GM21529 (cell line): ENCODE data around the gene CHAF1B.
"Not testable (repeated sequence)": the region's sequence is repeated elsewhere in the genome, so short reads cannot be mapped to it uniquely, and the experiment has no call there.

Experiments used
- ATAC-seq: cut with Tn5 transposase; IDR thresholded peaks from one replicate; pipeline ENCODE4 v1.9.1; 2021; ENCODE audit not compliant: unreplicated experiment

Gene CHAF1B

GRCh38 chr21:36385233-36386030 is at the start of gene CHAF1B:
TSS of gene CHAF1B (plus strand) at chr21:36385392. CDS start at chr21:36386137, 745 bp downstream.
- peak; percentile 89 for ATAC-seq

DNA sequence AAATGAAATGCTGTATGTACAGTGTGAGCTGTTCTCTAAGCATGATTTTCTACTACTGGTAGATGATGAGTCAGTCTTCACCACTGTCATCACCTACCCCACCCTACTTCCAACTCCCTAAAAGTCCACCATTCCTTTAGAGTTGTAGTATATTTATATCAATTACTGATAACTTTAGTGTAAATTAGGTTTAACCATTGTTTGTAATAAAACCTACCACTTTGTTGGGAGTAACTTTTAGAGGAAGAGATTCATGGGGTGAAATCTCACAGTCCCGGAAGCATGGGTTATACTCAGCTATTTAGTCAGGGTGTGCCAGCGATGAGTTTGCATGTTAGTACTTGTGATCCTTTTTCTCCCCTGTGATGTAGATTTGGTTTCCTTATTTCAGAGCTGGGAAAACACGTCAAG is 48.1 kb upstream of the CHAF1B start:
- no peak for ATAC-seq

DNA sequence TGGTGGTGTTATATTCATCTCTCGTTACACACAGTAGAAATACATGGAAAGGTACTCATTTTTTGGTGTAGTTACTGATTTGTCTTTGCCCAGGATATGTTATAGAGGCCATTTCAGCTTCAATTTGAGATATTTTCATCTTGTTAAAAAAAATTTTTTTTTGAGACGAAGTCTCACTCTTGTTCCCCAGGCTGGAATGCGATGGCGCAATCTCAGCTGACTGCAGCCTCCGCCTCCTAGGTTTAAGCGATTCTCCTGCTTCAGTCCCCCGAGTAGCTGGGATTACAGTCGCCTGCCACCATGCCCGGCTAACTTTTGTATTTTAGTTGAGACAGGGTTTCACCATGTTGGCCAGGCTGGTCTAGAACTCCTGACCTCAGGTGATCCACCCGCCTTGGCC is 46.2 kb upstream of the CHAF1B start:
- no peak for ATAC-seq

- ATAC-seq: not testable (repeated sequence)
Observed at GRCh38 chr21:36342581-36342980, 42.6 kb upstream of the CHAF1B start.

- no peak for ATAC-seq
Observed at GRCh38 chr21:36344931-36345330, 40.3 kb upstream of the CHAF1B start.

GRCh38 chr21:36347278-36347961 is 37.8 kb upstream of the CHAF1B start:
- no peak for ATAC-seq

- ATAC-seq: no peak
Observed at GRCh38 chr21:36347962-36348328, 37.2 kb upstream of the CHAF1B start.

GRCh38 chr21:36349315-36349714 is 35.9 kb upstream of the CHAF1B start:
- no peak for ATAC-seq

DNA sequence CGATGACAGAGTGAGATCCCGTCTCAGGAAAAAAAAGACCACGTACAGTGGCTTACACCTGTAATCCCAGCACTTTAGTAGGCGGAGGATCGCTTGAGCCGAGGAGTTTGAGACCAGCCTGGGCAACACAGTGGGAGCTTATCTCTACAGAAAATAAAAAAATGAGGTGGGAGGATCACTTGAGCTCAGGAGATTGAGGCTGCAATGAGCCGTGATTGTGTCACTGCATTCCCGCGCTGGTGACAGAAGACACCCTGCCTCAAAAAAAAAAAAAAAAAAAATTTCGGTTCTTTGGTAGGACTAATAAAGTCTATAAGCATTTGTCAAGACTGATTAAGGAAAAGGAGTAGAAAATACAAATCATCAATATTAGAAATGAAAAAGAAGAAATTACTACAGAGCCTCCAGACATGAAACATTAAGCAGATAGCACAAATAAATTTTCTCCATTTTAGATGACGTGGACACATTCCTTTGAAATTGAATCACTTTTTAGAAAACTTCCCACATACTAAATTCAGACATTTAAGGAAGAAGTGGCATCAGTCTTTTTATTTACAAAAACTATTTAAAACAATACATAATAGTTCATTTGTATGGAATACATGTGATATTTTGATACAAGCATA is 34.8 kb upstream of the CHAF1B start:
- no peak for ATAC-seq

- ATAC-seq: no peak
Observed at GRCh38 chr21:36354918-36355680, 30.1 kb upstream of the CHAF1B start.

DNA sequence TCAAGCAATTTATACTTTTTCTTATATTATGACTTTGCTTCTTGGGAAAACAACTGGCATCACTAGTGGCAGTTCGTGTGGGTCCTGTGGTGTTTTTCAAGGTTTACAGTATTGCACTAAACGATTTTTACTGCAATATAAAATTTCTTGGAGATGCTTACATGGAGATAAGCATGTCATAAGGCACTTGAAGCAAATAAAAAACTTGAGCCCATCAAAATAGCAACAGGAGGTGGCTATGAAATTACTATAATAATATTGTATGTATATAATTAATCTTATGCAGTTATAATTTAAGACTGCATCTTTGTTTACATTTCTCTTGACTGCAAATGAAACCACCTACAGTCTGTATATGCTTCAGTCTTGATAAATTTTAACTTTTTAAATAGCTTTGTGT is 29.3 kb upstream of the CHAF1B start:
- ATAC-seq: no peak

DNA sequence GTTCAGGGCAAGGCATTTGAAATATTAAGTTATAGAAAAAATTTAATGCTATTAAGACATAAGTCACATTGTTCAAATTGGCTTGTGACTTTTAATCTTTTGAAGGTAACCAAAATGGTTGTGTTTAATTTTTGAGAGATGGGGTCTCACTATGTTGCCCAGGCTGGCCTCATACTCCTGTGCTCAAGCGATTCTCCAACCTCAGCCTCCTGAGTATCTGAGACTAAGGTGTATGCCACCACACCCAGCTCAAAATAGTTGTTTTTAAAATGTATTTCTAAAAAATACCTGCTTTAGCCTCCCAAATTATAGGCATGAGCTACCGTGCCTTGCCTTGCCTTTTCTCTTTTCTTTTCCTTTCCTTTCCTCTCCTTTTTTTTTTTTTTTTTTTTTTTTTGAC is 26.0 kb upstream of the CHAF1B start:
- no peak for ATAC-seq

DNA sequence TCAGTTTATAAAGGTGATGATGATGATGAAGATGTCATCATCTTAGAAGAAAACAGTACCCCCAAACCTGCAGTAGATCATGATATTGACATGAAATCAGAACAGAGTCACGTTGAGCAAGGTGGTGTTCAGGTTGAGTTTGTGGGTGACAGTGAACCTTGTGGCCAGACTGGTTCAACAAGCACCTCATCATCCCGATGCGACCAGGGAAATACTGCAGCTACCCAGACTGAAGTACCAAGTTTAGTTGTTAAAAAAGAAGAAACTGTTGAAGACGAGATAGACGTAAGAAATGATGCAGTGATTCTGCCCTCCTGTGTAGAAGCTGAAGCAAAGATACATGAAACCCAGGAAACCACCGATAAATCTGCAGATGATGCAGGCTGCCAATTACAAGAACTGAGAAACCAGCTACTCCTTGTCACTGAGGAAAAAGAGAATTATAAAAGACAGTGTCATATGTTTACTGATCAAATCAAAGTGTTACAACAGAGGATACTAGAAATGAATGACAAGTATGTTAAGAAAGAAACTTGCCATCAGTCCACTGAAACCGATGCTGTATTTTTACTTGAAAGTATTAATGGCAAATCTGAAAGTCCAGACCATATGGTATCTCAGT is 16.0 kb upstream of the CHAF1B start:
- no peak for ATAC-seq

- no peak for ATAC-seq
Observed at GRCh38 chr21:36375994-36376393, 9.2 kb upstream of the CHAF1B start.

DNA sequence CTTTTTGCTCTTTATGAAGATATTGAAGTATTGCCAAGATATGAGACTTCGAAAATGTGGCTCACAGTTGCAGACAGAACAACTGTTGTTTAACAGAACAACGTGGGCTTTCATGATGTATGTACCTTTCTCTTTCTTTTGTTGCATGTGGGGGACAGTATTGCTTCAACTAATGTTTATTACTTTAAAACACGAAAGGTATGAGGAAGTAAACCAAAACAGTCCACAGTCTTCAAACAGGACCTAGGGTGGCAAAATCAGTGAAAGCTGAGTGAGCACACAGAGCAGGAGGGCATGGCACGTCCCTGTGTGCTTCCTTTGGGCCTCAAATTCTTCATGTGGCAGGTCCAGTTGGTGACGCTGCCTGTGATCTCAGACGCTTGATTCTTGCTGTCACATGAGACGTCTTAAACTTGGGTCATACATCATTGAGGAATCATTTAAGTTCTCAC is 7.8 kb upstream of the CHAF1B start:
- ATAC-seq: no peak

- no peak for ATAC-seq
Observed at GRCh38 chr21:36379251-36379650, 5.9 kb upstream of the CHAF1B start.

GRCh38 chr21:36381841-36382589 is 3.2 kb upstream of the CHAF1B start:
- ATAC-seq: no peak

GRCh38 chr21:36382722-36383121 is 2.5 kb upstream of the CHAF1B start:
- ATAC-seq: not testable (repeated sequence)

DNA sequence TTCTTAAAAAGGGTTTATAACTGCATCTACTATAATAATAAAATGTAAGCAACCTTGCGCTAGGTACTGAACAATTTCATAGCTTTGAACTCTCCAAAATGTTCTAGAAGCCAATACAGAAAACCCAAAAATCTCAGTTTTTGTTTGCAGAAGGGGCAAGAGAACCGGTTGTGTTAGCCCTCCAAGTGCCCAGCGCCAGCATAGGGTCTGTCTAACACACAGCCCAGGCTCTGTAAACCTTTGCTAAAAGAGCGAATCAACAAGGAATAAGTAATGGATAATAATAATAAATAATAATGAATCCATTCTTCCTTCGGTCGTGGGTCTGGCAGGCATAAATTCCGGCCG is 333 bp upstream of the CHAF1B start:
- ATAC-seq: no peak

GRCh38 chr21:36386031-36386642 is 945 bp downstream of the CHAF1B start:
- no peak for ATAC-seq
